Esophagus muscularis mucosa (tissue), 4 donors: ENCODE results near the gene ANKS1B. TPM values are rescaled to one million over a fixed set of nuclear protein-coding genes. Genes with fewer than 3 reads are reported as not detected.

Source experiments
- DNase-seq: peaks from one replicate; pipeline ENCODE4 v3.0.0-alpha.2; 2017; ENCODE audit errors: extremely low spot score
- H3K27ac ChIP-seq, 4 donors: fragments of 200-600 bp; sonication (generic); replicated peaks in 1 of 4; 1 replicate in 3 of 4; 2 replicates in 1 of 4; pipeline ENCODE4 v1.5.1; 2016 to 2019; ENCODE audit warnings: mild to moderate bottlenecking in 1 of 4
- H3K27me3 ChIP-seq, 4 donors: fragments of 200-600 bp; sonication (generic); one replicate each; pipeline versions ENCODE4 v1.5.1 to v1.6.0; 2016 to 2019
- H3K36me3 ChIP-seq, 4 donors: fragments of 200-600 bp; sonication (generic); one replicate each; pipeline ENCODE4 v1.5.1; 2016 to 2019
- H3K4me1 ChIP-seq, 4 donors: fragments of 200-600 bp; sonication (generic); one replicate each; pipeline ENCODE4 v1.5.1; 2016 to 2019
- H3K4me3 ChIP-seq, 4 donors: fragments of 200-600 bp; sonication (generic); 1 replicate in 2 of 4; 2 replicates in 2 of 4; pipeline ENCODE4 v1.5.1; 2016 to 2019; ENCODE audit warnings: mild to moderate bottlenecking in 4 of 4, moderate library complexity in 1 of 4
- H3K9me3 ChIP-seq, 4 donors: fragments of 200-600 bp; sonication (generic); 1 replicate in 3 of 4; 2 replicates in 1 of 4; pipeline ENCODE4 v1.5.1; 2016 to 2019
- EP300 ChIP-seq: sonication (generic); formaldehyde crosslinking; IDR thresholded peaks from one replicate; pipeline ENCODE4 v1.6.1; 2017; ENCODE audit warnings: antibody characterized with exemption
- POLR2A ChIP-seq: fragments of 450-650 bp; IDR thresholded peaks from one replicate; pipeline ENCODE4 v1.6.1; 2017; ENCODE audit warnings: antibody characterized with exemption, moderate library complexity, mild to moderate bottlenecking, low read depth
- POLR2AphosphoS5 ChIP-seq, 2 donors: sonication (generic); formaldehyde crosslinking; IDR thresholded peaks; one replicate each; pipeline ENCODE4 v1.6.1; 2017; ENCODE audit warnings: antibody characterized with exemption in 2 of 2
- WGBS: methylation state at CpG from one replicate; pipeline ENCODE4 v1.1.5; 2018; 5-methylcytosine and 5-hydroxymethylcytosine counted together
- intact Hi-C: fragments of 100-400 bp; cut with DNase I; formaldehyde crosslinking; loops from one replicate; pipeline ENCODE4 v1.15.1; 2023
- total RNA-seq, 4 donors: library from RNA; depleted of rRNA; stranded (reverse); fragments of >200 nt; gene quantifications; one replicate each; pipeline versions ENCODE4 v1.1.0 to v1.2.1, GENCODE V29; 2016
- TF ChIP-seq, protein P1 (sequence below), 3 experiments: fragments of 200-600 bp in 2 of 3; fragments of 450-650 bp in 1 of 3; sonication (generic) in 2 of 3; IDR thresholded peaks; one replicate each; pipeline ENCODE4 v1.5.1; 2017 to 2019; ENCODE audit warnings: antibody characterized with exemption in 3 of 3, mild to moderate bottlenecking in 2 of 3, moderate library complexity in 1 of 3

Gene ANKS1B
- total RNA-seq, 4 donors from 2014 or later = 20.4 to 28.7 (median 21.6) TPM

DNA sequence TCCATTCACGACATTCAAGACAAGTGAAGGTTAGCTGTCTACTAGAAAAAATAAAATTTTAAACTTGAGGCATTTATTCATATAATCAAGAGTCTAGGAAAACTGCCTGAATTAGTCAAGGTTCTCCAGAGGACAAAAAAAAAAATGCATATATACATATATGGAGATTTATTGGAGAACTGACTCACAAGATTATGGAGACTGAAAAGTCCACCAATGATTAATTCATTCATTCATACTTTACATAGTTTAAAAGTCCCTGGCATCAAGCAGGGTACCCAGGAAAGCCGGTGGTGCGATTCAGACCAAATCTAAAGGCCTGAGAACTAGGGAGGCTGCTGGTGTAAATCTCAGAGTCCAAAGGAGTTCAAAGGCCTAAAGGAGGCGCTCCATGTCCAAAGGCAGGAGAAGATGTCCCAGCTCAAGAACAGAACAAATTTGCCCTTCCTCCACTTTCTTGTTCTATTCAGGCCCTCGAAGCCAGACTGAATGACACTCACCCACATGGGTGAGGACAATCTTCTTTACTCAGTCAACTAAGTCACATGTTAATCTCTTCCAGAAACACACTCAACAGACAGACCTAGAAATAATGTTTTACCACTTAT, 64.3 kb downstream of the ANKS1B start:
- 96% methylated on average over 5 of the region's 5 CpGs for WGBS
- intact Hi-C loops = no loop called here
- DNase-seq = no peak
- Histone ChIP-seq H3K27ac (no peak overlapping the region), H3K36me3 (no peaks in the 10 kb centered on the region), H3K4me3 (no peak overlapping the region), H3K9me3 (no peaks in the 10 kb centered on the region), H3K27me3 (no peaks in the 10 kb centered on the region), H3K4me1 (no peaks in the 10 kb centered on the region)
- TF ChIP-seq POLR2A = no peak
- no peak for TF ChIP-seq EP300
- TF ChIP-seq POLR2AphosphoS5 (IDR thresholded peaks at IDR 0.05) = no peak
- TF ChIP-seq, protein P1, sequence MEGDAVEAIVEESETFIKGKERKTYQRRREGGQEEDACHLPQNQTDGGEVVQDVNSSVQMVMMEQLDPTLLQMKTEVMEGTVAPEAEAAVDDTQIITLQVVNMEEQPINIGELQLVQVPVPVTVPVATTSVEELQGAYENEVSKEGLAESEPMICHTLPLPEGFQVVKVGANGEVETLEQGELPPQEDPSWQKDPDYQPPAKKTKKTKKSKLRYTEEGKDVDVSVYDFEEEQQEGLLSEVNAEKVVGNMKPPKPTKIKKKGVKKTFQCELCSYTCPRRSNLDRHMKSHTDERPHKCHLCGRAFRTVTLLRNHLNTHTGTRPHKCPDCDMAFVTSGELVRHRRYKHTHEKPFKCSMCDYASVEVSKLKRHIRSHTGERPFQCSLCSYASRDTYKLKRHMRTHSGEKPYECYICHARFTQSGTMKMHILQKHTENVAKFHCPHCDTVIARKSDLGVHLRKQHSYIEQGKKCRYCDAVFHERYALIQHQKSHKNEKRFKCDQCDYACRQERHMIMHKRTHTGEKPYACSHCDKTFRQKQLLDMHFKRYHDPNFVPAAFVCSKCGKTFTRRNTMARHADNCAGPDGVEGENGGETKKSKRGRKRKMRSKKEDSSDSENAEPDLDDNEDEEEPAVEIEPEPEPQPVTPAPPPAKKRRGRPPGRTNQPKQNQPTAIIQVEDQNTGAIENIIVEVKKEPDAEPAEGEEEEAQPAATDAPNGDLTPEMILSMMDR (IDR thresholded peaks at IDR 0.05) = no peak

DNA sequence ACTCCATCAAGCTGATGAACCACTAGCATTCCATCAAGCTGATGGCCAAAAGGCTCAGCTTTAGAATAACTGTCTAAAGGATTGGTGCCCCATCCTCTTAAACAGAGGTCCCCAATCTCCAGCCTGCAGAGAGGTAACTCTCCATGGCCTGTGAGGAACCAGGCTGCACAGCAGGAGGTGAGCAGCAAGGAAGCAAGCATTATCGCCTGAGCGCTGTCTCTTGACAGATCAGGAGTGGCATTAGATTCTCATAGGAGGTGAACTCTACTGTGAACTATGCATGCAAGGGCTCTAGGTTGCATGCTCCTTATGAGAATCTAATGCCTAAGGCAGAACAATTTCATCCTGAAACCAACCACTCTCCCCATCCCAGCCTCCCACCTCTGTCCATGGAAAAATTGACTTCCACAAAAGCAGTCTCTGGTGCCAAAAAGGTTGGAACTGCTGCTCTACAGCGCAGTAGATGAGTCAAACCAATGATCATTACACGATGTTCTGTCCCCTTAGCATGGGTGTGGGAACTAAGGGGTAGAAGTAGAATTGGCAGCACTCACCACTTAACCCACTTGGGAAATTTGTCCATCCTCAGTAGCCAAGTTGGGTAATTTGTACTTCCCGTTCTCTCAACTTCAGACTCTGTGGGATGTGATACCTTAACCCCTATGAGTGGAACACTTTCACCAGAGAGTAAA, 66.9 kb downstream of the ANKS1B start:
- H3K36me3 ChIP-seq = no peaks in the 10 kb centered on the region
- H3K27me3 ChIP-seq = no peaks in the 10 kb centered on the region
- no peak overlapping the region for H3K27ac ChIP-seq
- TF ChIP-seq POLR2AphosphoS5 (IDR thresholded peaks at IDR 0.05) (no peak), EP300 (no peak), POLR2A (no peak)
- TF ChIP-seq, protein P1 (IDR thresholded peaks at IDR 0.05) = no peak
- H3K4me1 ChIP-seq = peaks cover 0 to 3% (median 1%) of the 10 kb centered on the region in 4 donors
- H3K4me3 ChIP-seq = no peak overlapping the region
- no peak for DNase-seq
- intact Hi-C loops = loop anchor here (5.0 kb wide), 1 partner anchor 64 kb away; the partner anchor contains the start of gene ANKS1B
- WGBS = 81% methylated on average over 5 of the region's 5 CpGs
- no peaks in the 10 kb centered on the region for H3K9me3 ChIP-seq

DNA sequence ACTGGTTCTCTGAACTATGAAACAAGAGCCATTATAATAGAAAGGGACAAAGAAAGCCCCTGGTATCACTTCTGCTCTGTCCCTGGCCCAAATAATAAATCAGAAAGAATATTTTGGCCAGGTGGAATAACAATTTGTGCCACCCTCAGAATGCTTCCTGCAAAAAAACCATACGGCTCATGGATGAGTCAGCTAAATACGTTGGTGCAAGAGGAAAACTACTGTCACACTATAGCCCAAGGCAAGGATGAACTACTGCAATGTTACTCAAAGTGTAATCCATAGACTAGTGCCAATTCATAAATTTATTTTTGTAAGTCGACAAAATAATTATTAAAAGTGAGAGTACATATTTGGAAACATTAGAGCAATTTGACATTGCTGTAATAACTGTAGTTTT, 68.2 kb downstream of the ANKS1B start:
- Histone ChIP-seq H3K36me3 (no peaks in the 10 kb centered on the region), H3K4me3 (no peak overlapping the region), H3K27me3 (no peaks in the 10 kb centered on the region), H3K9me3 (no peaks in the 10 kb centered on the region), H3K4me1 (peaks cover 0 to 16% (median 10%) of the 10 kb centered on the region in 4 donors), H3K27ac (no peak overlapping the region)
- TF ChIP-seq EP300 (no peak), POLR2AphosphoS5 (IDR thresholded peaks at IDR 0.05) (no peak), POLR2A (no peak)
- TF ChIP-seq, protein P1 (IDR thresholded peaks at IDR 0.05) = no peak
- intact Hi-C loops = loop anchor here (5.0 kb wide), 1 partner anchor 66 kb away; the partner anchor contains the start of gene ANKS1B
- 73% methylated on average over 3 of the region's 3 CpGs for WGBS
- DNase-seq = no peak

DNA sequence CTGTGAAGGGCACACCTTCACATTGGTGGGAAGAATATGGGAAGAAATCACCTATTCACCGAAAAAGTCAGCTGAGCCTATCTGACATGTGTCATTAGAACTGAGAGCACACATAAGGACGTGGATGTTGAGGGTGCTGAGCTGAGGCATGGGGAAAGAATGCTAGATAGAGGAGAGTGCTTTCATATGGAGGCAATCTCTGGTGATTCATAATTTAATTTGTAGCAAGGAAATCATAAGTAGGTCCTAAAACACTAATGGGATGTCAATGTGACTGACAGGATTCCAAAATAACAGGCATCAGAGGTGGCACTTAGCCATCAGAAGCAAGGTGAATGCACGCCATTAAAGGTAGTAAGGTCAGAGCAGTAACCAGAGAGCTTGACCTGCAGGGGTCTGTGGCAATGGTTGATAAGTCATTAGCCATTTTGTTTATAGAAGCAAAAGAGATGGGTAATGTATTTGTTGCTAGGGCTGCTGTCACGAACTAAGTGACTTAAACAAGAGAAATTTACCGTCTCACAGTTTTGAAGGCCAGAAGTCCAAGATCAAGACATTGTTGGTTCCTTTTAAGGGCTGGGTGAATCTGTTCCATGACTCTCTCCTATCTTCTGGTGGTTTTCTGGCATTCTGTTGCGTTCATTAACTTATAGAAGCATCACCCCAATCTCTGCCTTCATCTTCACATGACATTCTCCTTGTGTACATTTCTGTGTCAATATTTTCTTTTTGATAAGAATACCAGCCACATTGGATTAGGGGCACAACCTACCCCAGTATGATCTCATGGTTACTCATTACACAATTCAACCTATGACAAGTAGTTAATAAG, 69.3 kb downstream of the ANKS1B start:
- Histone ChIP-seq H3K9me3 (no peaks in the 10 kb centered on the region), H3K36me3 (no peaks in the 10 kb centered on the region), H3K4me3 (no peak overlapping the region), H3K4me1 (peaks cover 0 to 23% (median 18%) of the 10 kb centered on the region in 4 donors), H3K27ac (no peak overlapping the region), H3K27me3 (no peaks in the 10 kb centered on the region)
- TF ChIP-seq POLR2A = no peak
- TF ChIP-seq EP300 = no peak
- TF ChIP-seq, protein P1 (IDR thresholded peaks at IDR 0.05) = no peak
- TF ChIP-seq POLR2AphosphoS5 (IDR thresholded peaks at IDR 0.05) = no peak
- intact Hi-C loops = loop anchor here (5.0 kb wide), 1 partner anchor 67 kb away; the partner anchor contains the start of gene ANKS1B
- DNase-seq = no peak
- WGBS = 91% methylated on average over 6 of the region's 6 CpGs
